Stimulated activated CD4-positive, alpha-beta T cell treated with anti-CD3 and anti-CD28 coated beads, Interleukin-1b, Interleukin-23, amount 100 ng/mL, for 4 hours (primary cell): ENCODE measurements around the gene MAP1B.

Source experiments
- DNase-seq, 2 donors: peaks; one replicate each; pipeline ENCODE4 v3.0.0-alpha.2; 2020; ENCODE audit warnings: low read depth in 2 of 2

Gene MAP1B

DNA sequence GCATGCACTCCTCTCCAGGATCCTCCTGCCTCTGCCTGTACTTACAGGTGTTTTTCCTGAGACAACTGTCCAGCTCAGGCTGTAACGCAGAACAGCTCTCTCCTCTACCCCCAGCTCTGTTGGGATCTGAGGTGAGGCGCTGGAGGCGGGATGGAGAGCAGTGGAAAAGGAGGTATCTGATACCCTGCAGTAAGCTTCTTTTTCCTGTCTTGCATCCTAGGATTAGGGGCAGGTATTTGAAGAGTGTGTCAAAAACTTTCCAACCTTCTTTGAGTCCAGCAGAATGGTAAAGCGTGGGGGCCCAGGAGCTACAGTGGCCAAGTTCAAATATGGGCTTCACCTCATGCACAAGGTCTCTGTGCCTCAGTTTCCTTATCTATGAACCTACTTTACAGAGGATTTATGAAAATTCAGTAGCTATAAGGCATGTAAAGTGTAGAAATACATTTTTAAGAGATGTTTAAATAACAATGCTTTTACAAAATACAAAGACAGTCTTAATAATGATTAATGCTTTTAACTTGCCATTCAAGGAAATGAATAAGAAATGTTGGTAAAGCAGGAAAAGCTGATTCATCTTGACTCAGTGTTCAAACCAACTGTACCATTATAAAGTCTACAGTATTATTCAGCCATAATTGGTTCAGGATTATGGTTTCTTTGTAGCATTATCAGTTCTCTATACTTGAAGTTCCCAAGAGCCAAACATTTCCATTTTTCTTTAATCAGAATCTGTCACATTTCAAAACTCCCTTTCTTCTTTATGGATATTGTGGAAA is 26.1 kb downstream of the MAP1B start:
- DNase-seq: no peak

- DNase-seq: no peak
Measured at GRCh38 chr5:72134226-72134899, 27.1 kb downstream of the MAP1B start.

- no peak for DNase-seq
Measured at GRCh38 chr5:72137826-72138409, 30.6 kb downstream of the MAP1B start.

- DNase-seq: no peak
Measured at GRCh38 chr5:72138943-72139521, 31.8 kb downstream of the MAP1B start.

DNA sequence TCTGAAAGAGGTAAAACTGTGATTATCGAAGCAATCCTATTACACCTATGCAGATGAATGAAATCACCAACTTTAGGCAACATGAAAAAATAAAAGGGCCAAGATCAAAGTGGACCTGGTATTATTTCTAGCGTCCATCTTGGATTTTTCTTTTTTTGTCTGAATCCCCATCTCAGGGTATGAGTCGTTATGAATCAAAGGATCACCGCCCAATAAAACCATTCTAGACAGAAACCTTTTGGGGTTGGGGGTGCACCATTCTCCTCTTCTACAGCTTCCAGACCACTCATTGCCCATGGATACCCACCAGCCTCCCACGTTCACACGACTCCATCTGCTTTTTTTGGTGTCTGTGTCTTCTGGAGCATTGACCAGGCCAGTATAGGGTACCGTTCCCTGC is 33.4 kb downstream of the MAP1B start:
- no peak for DNase-seq

- no peak for DNase-seq
Measured at GRCh38 chr5:72141440-72142355, 34.4 kb downstream of the MAP1B start.

GRCh38 chr5:72144762-72145161 is 37.5 kb downstream of the MAP1B start:
- DNase-seq: no peak

- DNase-seq: no peak
Measured at GRCh38 chr5:72145348-72145747, 38.1 kb downstream of the MAP1B start.

DNA sequence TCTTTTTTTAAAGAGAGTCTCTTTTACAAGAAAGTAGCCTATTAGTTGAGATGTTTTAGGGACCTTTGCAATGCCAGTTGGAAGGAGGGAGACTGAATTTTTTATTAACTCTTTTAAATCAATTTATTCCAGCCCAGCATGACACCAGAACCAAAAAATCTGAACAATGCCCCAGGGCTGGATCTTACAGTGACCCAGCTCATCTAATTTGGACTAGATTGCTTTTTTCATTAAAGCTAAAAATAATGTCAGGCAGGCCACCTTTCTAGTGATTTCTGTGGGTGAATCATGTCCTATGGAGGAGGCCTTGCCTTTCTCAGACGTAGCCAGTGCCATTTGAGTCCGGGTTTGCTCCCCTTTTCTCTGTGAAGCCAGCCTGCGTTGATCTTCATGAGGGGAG is 38.8 kb downstream of the MAP1B start:
- no peak for DNase-seq

DNA sequence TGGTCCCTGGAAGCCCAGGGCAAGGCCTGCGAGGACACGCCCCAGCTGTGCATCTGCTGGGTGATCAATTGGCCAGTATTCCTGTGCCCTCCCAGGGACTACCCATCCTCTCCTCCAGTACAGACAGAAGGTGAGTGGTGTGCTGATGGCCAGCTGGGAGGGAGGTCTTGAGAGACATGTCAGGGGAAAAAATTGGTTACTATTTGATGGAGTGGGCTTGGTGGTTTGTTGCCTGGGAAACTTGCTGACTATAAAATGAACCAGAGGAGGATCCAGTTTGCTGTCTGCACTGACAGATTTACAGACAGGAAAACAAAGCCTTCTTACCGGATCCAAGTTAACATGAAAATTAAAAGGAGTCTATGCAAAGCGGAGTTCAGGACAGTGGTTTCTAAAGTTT is 40.3 kb downstream of the MAP1B start:
- DNase-seq: no peak

DNA sequence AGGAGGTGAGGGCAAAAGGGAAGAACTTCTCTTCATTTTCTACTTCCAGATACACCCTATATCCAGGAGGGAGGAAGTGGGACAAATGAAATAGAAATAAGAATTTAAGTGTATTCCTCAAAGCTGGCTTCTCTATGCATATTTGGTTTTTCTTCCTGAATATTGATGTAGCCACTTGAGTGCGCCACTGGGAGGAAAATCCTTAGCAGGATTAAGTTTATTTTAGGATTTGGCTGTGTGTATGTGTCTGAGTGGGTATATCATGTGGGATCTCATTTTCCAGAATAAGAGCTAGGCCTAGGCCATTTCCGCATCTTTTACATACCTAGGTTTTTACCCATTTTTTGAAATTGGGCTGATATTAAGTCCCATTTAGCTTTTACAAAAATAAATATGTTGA is 42.5 kb downstream of the MAP1B start:
- no peak for DNase-seq

GRCh38 chr5:72151169-72151568 is 43.9 kb downstream of the MAP1B start:
- no peak for DNase-seq

- no peak for DNase-seq
Measured at GRCh38 chr5:72151646-72152045, 44.4 kb downstream of the MAP1B start.

DNA sequence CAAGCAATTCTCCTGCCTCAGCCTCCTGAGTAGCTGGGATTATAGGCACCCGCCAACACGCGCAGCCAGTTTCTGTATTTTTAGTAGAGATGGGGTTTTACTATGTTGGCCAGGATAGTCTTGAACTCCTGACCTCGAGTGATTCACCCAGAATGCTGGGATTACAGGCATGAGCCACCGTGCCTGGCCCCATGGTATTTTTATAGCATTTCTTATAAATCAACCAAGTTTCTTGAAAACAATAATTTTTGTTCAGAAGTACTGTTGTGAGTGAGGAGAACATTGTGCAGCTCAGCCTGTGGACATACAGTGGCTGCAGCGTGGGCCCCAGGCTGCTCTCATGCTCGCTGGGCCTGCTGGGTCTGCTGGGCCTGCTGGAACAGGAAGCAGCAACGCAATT is 45.3 kb downstream of the MAP1B start:
- no peak for DNase-seq

DNA sequence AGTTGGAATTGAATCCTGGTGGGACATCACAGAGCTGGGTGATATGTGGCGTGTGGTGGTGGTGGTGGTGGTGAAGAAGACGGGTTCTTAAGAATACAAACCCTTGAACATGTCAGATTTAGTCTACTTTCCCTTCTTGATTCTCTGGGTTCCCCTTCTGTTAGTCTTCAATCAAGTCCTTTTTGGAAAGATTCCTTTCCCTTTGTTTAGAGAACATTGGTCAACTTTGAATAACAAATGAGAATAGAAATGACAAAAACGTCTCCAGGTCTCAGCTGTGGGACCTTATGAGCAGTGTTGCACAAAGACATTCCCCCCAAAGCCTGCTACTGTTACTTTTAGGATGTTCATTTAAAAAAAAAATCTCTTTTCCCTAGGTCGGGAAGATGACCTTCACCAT is 46.3 kb downstream of the MAP1B start:
- DNase-seq: no peak

DNA sequence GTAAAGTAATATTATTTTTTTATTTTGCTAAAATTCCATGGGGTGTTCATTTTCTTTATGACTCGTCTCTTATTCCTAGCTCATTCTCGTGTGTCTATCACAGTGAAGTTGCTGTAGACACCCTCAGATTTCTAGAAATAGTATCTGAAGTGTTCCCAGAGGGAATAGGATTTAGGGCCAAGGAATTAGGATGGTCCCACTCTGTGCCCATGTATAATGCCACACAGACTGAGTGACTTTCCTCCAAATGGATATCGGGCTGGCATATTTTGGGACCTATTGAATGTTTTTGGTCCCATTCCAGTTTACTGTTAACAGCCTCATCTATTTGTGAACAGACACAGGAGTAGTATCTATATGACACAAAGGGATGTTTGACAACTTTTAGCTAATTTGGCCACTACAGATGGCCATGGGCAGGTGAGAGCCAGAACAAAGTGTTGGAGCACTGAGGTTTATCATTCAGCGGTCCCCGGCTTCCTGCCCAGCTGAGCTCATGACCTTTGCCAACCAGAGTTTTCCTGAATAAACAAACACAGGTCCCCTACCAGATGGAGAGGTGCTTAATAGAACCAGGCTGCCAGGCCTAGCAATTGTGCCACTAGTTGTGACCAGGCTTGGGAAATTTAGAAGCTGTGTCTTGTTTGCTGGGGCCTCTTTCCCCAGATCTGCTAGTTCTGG is 46.9 kb downstream of the MAP1B start:
- no peak for DNase-seq

DNA sequence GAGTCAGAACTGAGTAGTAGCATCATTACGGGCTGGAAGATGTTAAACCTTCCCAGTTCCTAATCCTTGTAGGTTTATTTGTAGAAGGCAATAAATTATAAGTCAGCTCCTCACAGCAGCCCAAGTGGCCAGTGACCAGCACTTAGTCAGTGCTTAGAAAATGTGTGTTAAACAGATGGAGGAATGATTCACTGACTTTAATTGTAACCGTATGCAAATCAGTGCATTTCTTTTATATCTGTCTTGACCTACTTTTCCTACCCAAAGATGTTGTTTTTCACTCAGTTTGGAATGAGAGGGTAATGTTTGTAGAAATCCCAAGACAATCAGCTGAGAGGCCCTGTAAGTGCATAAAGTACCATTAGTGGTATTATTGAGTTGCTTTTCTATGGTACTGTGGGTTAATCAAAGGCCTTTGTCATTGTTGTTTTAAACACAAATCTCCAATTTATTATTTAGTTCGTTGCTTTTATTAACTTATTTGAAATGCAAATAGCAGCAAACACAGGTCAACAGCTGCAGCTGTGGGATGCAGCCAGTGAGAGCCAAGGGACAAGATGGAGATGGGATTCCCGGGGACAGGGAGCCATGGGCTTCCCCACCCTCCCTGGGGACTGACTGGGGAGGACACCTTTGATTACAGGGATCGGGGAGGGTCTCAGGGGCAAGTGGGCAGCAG is 49.8 kb downstream of the MAP1B start:
- no peak for DNase-seq

DNA sequence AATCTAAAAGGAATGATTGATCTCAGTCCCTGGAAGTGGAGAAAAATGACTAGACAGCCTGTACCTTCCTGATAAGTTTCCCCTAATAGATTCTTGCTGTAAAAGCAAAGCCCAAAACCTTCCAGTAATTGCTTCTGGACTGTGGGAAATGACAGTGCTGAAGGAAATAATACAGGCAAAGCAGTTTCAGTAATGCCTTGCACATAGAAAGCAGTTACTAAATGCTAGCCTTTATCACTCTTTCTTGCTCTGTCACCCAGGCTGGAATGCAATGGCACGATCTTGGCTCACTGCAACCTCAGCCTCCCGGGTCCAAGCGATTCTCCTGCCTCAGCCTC is 50.3 kb downstream of the MAP1B start:
- DNase-seq: no peak

DNA sequence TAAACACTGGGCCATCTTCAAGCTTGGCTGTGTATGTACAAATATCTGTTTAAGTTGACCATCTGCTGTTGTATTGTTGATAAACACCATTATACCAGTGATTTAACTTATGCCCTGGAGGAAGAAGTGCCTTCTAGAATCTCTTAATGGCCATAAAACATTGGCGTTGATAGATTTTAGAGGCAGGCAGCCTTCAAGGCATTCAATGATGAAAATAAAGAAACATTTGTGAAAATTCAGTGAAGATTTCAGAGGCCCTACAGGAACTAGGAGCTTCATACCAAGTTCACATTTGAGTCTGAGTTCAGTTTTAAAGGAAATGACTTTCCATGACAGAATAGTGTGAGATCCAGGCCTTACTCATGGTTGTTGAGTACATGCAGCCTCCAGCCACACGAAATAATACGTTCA is 52.2 kb downstream of the MAP1B start:
- DNase-seq: no peak

DNA sequence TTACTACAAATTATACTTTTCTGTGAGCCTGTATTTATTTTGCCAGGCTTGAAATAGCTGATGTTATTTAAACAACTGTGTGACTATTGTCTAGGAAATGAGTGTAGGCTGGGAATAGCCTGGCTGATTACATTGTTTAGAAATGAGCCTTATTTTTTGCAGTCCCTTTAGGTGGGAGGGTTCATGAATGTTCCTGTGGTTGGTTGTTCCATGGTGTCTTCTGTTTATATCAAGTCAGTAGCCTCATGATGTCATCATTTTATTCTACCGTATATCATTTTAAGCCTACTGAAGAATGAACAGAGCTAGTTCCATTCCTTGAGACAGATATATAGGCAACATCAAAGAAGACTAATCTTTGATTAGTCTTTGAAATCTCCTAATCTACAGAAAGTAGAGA is 53.1 kb downstream of the MAP1B start:
- no peak for DNase-seq

DNA sequence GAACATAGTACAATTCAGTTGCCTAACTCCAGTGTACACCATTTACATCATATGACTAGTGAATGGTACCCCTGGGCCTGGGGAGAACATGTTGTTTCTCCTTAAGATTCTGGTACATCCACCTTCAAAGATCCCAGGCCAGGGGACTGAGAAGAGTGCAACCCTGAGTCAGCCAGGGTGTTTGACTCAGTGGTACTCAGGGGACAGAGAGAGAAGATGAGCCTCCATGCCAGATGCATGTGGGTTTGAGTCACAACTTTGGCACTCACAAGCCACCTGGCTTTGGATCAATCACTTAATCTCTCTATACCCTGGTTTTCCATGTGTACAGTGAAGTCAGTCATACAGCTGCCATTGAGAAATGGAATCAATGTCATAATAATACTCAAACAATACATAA is 53.7 kb downstream of the MAP1B start:
- DNase-seq: no peak
